Smooth muscle cell of the umbilical artery (primary cell): ENCODE results near the gene HCST. TPM values are rescaled to one million over a fixed set of nuclear protein-coding genes. Genes with fewer than 3 reads are reported as not detected.

Experiments used
- total RNA-seq: library from RNA; depleted of rRNA; stranded (reverse); fragments of >200 nt; gene quantifications from 2 replicates; pipeline ENCODE4 v1.2.3, GENCODE V29; 2014

HCST gene
- total RNA-seq, result 1.2 TPM in 2 replicates

GRCh38 chr19:35901854-35902661 lies at the start of gene HCST:
TSS of gene HCST (plus strand) at chr19:35902529. CDS start at chr19:35902594, 65 bp downstream.

GRCh38 chr19:35856546-35857149 lies 45.7 kb upstream of the HCST start, which contains the start of gene KIRREL2:
TSS of gene KIRREL2 (plus strand) at chr19:35856911. CDS start at chr19:35857120, 209 bp downstream.

GRCh38 chr19:35868172-35868822 lies 34.0 kb upstream of the HCST start, which contains the start of gene APLP1:
TSS of gene APLP1 (plus strand) at chr19:35868574. CDS start at chr19:35868637, 63 bp downstream.

GRCh38 chr19:35908010-35908441 lies 5.7 kb downstream of the HCST start, which contains the start of gene TYROBP:
TSS of gene TYROBP (minus strand) at chr19:35908295. CDS start at chr19:35908228, 67 bp downstream.

GRCh38 chr19:35935911-35936737 lies 33.8 kb downstream of the HCST start, which contains the start of gene LRFN3:
TSS of gene LRFN3 (plus strand) at chr19:35936374. CDS start at chr19:35939426, 3,052 bp downstream.

Other genes starting within 250 kb of the HCST start
- gene UPK1A, start 236.0 kb upstream of the HCST start, total RNA-seq, result not detected in 2 replicates
- gene ZBTB32, start 198.0 kb upstream of the HCST start, total RNA-seq, result not detected in 2 replicates
- gene KMT2B, start 184.5 kb upstream of the HCST start, total RNA-seq, result 5.9 and 16.0 TPM in 2 replicates
- gene IGFLR1, start 160.1 kb upstream of the HCST start, total RNA-seq, result 0.30 and 0.42 TPM in 2 replicates
- 4.2 and 9.8 TPM in 2 replicates for gene U2AF1L4, start 157.1 kb upstream of the HCST start, total RNA-seq
- 9.5 and 10.4 TPM in 2 replicates for gene PSENEN, start 156.9 kb upstream of the HCST start, total RNA-seq
- 8.1 and 12.2 TPM in 2 replicates for gene LIN37, start 154.0 kb upstream of the HCST start, total RNA-seq
- 77.2 and 141 TPM in 2 replicates for gene HSPB6, start 145.5 kb upstream of the HCST start, total RNA-seq
- gene PROSER3, start 144.4 kb upstream of the HCST start, total RNA-seq, result 3.0 and 7.2 TPM in 2 replicates
- gene ARHGAP33, start 127.0 kb upstream of the HCST start, total RNA-seq, result 1.8 and 6.2 TPM in 2 replicates
- gene PRODH2, start 89.7 kb upstream of the HCST start, total RNA-seq, result not detected in 2 replicates
- gene NPHS1, start 50.0 kb upstream of the HCST start, total RNA-seq, result not detected in 2 replicates
- 0.05 TPM in 1 of 2 replicates, not detected in the other for gene KIRREL2, start 45.6 kb upstream of the HCST start, total RNA-seq
- 15.4 and 15.7 TPM in 2 replicates for gene APLP1, start 34.0 kb upstream of the HCST start, total RNA-seq
- 2.7 and 5.2 TPM in 2 replicates for gene NFKBID, start 2.0 kb upstream of the HCST start, total RNA-seq
- gene TYROBP, start 5.8 kb downstream of the HCST start, total RNA-seq, result not detected in 2 replicates
- gene LRFN3, start 33.8 kb downstream of the HCST start, total RNA-seq, result 3.6 and 4.2 TPM in 2 replicates
- 8.1 and 11.9 TPM in 2 replicates for gene SDHAF1, start 92.7 kb downstream of the HCST start, total RNA-seq
- 0.23 TPM in 1 of 2 replicates, not detected in the other for gene SYNE4, start 106.3 kb downstream of the HCST start, total RNA-seq
- gene ALKBH6, start 111.7 kb downstream of the HCST start, total RNA-seq, result 14.6 and 14.7 TPM in 2 replicates
- gene CLIP3, start 130.3 kb downstream of the HCST start, total RNA-seq, result 14.3 and 22.8 TPM in 2 replicates
- 1.6 and 3.3 TPM in 2 replicates for gene THAP8, start 151.8 kb downstream of the HCST start, total RNA-seq
- 0.59 and 4.6 TPM in 2 replicates for gene WDR62, start 152.4 kb downstream of the HCST start, total RNA-seq
- gene OVOL3, start 208.6 kb downstream of the HCST start, total RNA-seq, result not detected in 2 replicates
- 27.3 and 29.2 TPM in 2 replicates for gene POLR2I, start 212.3 kb downstream of the HCST start, total RNA-seq
- gene TBCB, start 212.9 kb downstream of the HCST start, total RNA-seq, result 236 and 267 TPM in 2 replicates
- gene CAPNS1, start 237.5 kb downstream of the HCST start, total RNA-seq, result 252 and 437 TPM in 2 replicates
- 4.3 and 14.8 TPM in 2 replicates for gene COX7A1, start 249.9 kb downstream of the HCST start, total RNA-seq